ENCODE data around the gene OOSP4B. TPM values are rescaled to one million over a fixed set of nuclear protein-coding genes. Genes with fewer than 3 reads are reported as not detected.

The OOSP4B gene
- total RNA-seq, 1 donor from 2014 or later: not detected

GRCh38 chr11:59983212-59983611 is 33.8 kb upstream of the OOSP4B start:
- Mint-ChIP-seq H3K9me3 (ENCODE audit: unreplicated experiment) (no peaks in the 10 kb centered on the region), H3K4me1 (ENCODE audit: unreplicated experiment) (no peaks in the 10 kb centered on the region), H3K36me3 (ENCODE audit: low read depth, unreplicated experiment) (no peaks in the 10 kb centered on the region), H3K27me3 (ENCODE audit: unreplicated experiment) (no peaks in the 10 kb centered on the region), H3K27ac (ENCODE audit: unreplicated experiment) (no peak overlapping the region), H3K4me3 (ENCODE audit: unreplicated experiment) (no peak overlapping the region)
- no peak for TF ChIP-seq CTCF (IDR thresholded peaks at IDR 0.05; ENCODE audit: unreplicated experiment)
- DNase-seq (ENCODE audit: low spot score): no peak

- H3K9me3 Mint-ChIP-seq (ENCODE audit: unreplicated experiment): no peaks in the 10 kb centered on the region
- no peak overlapping the region for H3K27ac Mint-ChIP-seq (ENCODE audit: unreplicated experiment)
- no peak overlapping the region for H3K4me3 Mint-ChIP-seq (ENCODE audit: unreplicated experiment)
- H3K27me3 Mint-ChIP-seq (ENCODE audit: unreplicated experiment): no peaks in the 10 kb centered on the region
- no peak for TF ChIP-seq CTCF (IDR thresholded peaks at IDR 0.05; ENCODE audit: unreplicated experiment)
- DNase-seq (ENCODE audit: low spot score): no peak
- H3K36me3 Mint-ChIP-seq (ENCODE audit: low read depth, unreplicated experiment): no peaks in the 10 kb centered on the region
- no peaks in the 10 kb centered on the region for H3K4me1 Mint-ChIP-seq (ENCODE audit: unreplicated experiment)
Measured at GRCh38 chr11:59984368-59984767, 32.6 kb upstream of the OOSP4B start.

GRCh38 chr11:59990421-59990820 is 26.6 kb upstream of the OOSP4B start:
- no peak for DNase-seq (ENCODE audit: low spot score)
- Mint-ChIP-seq H3K27me3 (ENCODE audit: unreplicated experiment) (peaks cover 4% of the 10 kb centered on the region), H3K36me3 (ENCODE audit: low read depth, unreplicated experiment) (no peaks in the 10 kb centered on the region), H3K27ac (ENCODE audit: unreplicated experiment) (no peak overlapping the region), H3K4me3 (ENCODE audit: unreplicated experiment) (no peak overlapping the region), H3K4me1 (ENCODE audit: unreplicated experiment) (no peaks in the 10 kb centered on the region), H3K9me3 (ENCODE audit: unreplicated experiment) (no peaks in the 10 kb centered on the region)
- TF ChIP-seq CTCF (IDR thresholded peaks at IDR 0.05; ENCODE audit: unreplicated experiment): no peak

- Mint-ChIP-seq H3K27me3 (ENCODE audit: unreplicated experiment) (peaks cover 4% of the 10 kb centered on the region), H3K4me1 (ENCODE audit: unreplicated experiment) (no peaks in the 10 kb centered on the region), H3K4me3 (ENCODE audit: unreplicated experiment) (no peak overlapping the region), H3K36me3 (ENCODE audit: low read depth, unreplicated experiment) (no peaks in the 10 kb centered on the region), H3K9me3 (ENCODE audit: unreplicated experiment) (no peaks in the 10 kb centered on the region), H3K27ac (ENCODE audit: unreplicated experiment) (no peak overlapping the region)
- DNase-seq (ENCODE audit: low spot score): no peak
- TF ChIP-seq CTCF (IDR thresholded peaks at IDR 0.05; ENCODE audit: unreplicated experiment): no peak
Measured at GRCh38 chr11:59992425-59992824, 24.6 kb upstream of the OOSP4B start.

- no peak for TF ChIP-seq CTCF (IDR thresholded peaks at IDR 0.05; ENCODE audit: unreplicated experiment)
- Mint-ChIP-seq H3K27ac (ENCODE audit: unreplicated experiment) (no peak overlapping the region), H3K36me3 (ENCODE audit: low read depth, unreplicated experiment) (no peaks in the 10 kb centered on the region), H3K27me3 (ENCODE audit: unreplicated experiment) (peaks cover 3% of the 10 kb centered on the region), H3K4me3 (ENCODE audit: unreplicated experiment) (no peak overlapping the region), H3K4me1 (ENCODE audit: unreplicated experiment) (no peaks in the 10 kb centered on the region), H3K9me3 (ENCODE audit: unreplicated experiment) (no peaks in the 10 kb centered on the region)
- no peak for DNase-seq (ENCODE audit: low spot score)
Measured at GRCh38 chr11:59997800-59998199, 19.2 kb upstream of the OOSP4B start.
